Measurements from ENCODE around the gene TNF. TPM values are rescaled to one million over a fixed set of nuclear protein-coding genes. Genes with fewer than 3 reads are reported as not detected.

Gene TNF
- total RNA-seq, 1 donor from 2014 or later, result 0.60 TPM

DNA sequence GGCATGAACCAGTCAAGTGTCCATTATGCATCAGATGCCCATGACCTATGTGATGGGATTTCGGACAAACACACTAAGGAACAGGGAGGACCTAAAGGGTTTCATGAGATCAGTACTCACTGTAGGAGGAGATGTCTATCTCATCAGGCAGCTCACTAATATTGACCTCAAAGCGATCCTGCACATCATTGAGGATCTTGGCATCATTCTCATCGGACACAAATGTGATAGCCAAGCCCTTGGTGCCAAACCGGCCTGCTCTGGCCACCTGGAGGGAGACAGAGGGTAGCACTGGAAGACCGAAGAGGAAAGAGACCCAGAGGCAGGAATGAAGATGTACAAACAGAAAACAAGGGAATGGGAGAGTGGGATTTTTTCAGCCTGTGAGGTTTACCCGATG is 44.7 kb upstream of the TNF start:
- H3K4me3 Mint-ChIP-seq, result no peak overlapping the region
- no peaks in the 10 kb centered on the region for H3K4me1 Mint-ChIP-seq
- H3K27me3 Mint-ChIP-seq (ENCODE audit: low read depth), result no peaks in the 10 kb centered on the region
- no peak overlapping the region for H3K27ac Mint-ChIP-seq
- no peaks in the 10 kb centered on the region for H3K9me3 Mint-ChIP-seq
- TF ChIP-seq, protein P1, sequence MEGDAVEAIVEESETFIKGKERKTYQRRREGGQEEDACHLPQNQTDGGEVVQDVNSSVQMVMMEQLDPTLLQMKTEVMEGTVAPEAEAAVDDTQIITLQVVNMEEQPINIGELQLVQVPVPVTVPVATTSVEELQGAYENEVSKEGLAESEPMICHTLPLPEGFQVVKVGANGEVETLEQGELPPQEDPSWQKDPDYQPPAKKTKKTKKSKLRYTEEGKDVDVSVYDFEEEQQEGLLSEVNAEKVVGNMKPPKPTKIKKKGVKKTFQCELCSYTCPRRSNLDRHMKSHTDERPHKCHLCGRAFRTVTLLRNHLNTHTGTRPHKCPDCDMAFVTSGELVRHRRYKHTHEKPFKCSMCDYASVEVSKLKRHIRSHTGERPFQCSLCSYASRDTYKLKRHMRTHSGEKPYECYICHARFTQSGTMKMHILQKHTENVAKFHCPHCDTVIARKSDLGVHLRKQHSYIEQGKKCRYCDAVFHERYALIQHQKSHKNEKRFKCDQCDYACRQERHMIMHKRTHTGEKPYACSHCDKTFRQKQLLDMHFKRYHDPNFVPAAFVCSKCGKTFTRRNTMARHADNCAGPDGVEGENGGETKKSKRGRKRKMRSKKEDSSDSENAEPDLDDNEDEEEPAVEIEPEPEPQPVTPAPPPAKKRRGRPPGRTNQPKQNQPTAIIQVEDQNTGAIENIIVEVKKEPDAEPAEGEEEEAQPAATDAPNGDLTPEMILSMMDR (IDR thresholded peaks at IDR 0.05; ENCODE audit: unreplicated experiment), result no peak
- H3K36me3 Mint-ChIP-seq, result peaks cover 37% of the 10 kb centered on the region
- DNase-seq (ENCODE audit: low spot score in 2 of 2, unreplicated experiment in 2 of 2), result no peak

DNA sequence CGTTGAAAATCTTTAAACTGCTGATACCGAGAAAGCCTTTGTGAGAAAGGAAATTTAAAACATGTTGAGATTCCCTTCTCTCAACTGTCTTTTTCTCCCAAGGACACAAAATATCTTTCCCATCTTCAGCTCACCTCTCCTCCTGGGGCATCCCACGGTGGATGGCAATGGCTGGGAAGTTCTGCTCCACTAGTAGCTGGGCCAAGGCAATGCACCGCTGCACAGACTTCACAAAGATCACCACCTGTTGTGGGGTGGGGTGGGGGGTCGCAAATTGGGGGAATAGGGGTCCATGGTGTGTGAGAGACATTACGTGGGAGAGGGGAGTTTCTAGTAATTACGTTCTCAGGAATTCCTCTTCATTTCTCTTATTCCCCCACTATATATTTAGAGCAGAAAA is 44.2 kb upstream of the TNF start:
- Mint-ChIP-seq H3K27me3 (ENCODE audit: low read depth) (no peaks in the 10 kb centered on the region), H3K4me3 (no peak overlapping the region), H3K27ac (no peak overlapping the region), H3K4me1 (no peaks in the 10 kb centered on the region), H3K9me3 (no peaks in the 10 kb centered on the region), H3K36me3 (peaks cover 43% of the 10 kb centered on the region)
- TF ChIP-seq, protein P1 (IDR thresholded peaks at IDR 0.05; ENCODE audit: unreplicated experiment), result no peak
- DNase-seq (ENCODE audit: low spot score in 2 of 2, unreplicated experiment in 2 of 2), result no peak

DNA sequence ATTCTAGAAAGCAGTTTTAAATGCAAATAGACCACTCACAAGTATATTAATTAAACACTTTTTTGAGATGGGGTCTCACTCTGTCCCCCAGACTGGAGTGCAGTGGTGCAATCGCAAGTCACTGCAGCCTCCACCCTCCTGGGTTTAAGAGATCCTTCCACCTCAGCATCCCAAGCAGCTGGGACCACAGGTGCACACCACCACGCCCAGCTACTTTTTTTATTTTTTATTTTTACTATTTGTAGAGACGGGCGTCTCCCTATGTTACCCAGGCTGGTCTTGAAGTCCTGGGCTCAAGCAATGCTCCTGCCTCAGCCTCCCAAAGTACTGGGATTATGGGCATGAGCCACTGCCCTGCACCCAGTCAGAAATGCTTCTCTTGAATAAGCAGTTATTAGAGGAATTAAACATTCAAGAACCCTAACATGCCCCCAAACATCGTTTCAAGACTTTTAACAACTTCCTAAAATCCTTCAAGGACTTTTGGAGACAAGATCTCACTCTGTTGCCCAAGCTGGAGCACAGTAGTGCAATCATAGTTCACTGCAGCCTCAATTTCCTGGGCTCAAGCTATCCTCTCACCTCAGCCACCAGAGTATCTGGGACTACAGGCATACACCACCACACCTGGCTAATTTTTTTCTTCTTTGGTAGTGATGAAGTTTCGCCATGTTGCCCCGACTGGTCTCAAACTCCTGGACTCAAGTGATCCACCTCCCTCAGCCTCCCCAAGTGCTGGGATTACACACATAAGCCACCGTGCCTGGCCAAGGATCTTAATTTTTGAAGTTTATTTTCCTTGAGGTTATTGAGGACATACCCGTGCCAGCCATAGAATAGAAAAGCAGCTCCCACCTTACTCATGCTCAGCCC is 43.4 kb upstream of the TNF start:
- H3K4me1 Mint-ChIP-seq, result peaks cover 2% of the 10 kb centered on the region
- H3K27me3 Mint-ChIP-seq (ENCODE audit: low read depth), result no peaks in the 10 kb centered on the region
- no peaks in the 10 kb centered on the region for H3K9me3 Mint-ChIP-seq
- peaks cover 48% of the 10 kb centered on the region for H3K36me3 Mint-ChIP-seq
- H3K27ac Mint-ChIP-seq, result no peak overlapping the region
- H3K4me3 Mint-ChIP-seq, result no peak overlapping the region
- no peak for DNase-seq (ENCODE audit: low spot score in 2 of 2, unreplicated experiment in 2 of 2)
- TF ChIP-seq, protein P1 (IDR thresholded peaks at IDR 0.05; ENCODE audit: unreplicated experiment), result no peak

DNA sequence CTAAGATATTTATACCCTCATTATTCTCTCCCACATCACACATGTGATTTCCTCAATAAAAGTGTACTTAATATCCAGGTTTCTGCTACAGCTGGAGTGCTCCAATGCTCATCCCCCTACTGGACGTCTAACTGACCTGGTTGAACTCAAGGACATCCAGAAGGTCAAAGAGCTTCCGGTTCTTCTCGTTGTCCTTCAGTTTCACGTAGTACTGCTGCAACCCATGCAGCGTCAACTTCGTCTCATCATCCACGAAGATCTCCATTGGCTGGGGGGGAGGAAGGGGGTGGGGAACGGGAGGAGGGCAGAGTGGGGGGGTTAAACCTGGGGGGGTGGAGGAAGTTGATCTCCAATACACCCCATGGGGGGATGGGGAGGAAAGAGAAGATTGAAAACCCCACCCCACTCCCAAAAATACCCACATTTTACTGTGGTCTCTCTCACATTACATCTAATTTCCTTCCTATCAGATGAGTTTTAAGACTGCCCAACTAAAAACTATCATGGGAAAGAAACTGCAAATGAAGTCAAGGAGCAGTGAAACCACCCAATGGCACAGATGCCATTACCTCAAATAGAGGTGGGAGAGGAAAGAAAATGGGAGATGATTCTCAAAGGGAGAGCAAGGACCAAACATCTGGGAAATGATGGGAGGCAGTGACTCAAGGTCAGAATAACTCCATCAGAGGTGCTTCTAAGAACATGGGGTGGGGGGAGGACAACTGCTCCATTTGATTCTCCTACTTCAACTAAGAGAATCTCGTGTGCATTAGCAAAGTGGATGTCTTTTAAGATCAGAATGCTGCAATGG is 42.5 kb upstream of the TNF start:
- no peaks in the 10 kb centered on the region for H3K9me3 Mint-ChIP-seq
- peaks cover 51% of the 10 kb centered on the region for H3K36me3 Mint-ChIP-seq
- no peak overlapping the region for H3K4me3 Mint-ChIP-seq

DNA sequence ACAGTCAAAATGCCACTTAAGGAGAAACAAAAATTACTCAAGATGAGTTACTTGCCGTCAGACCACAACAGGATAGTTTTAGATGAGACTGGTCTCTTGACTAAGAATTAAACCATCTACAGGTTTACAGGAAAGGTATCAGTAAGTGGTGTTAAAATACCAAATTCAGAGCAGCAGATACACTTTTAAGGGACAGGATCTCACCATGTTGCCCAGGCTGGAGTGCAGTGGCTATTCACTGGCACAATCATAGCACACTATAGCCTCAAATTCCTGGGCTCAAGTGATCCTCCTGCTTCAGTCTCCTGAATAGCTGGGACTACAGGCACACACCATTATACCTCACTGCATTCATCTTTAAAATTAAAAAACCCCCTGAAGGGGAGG is 41.9 kb upstream of the TNF start:
- TF ChIP-seq, protein P1 (IDR thresholded peaks at IDR 0.05; ENCODE audit: unreplicated experiment), result no peak
- Mint-ChIP-seq H3K36me3 (peaks cover 52% of the 10 kb centered on the region), H3K4me1 (peaks cover 6% of the 10 kb centered on the region), H3K27ac (no peak overlapping the region), H3K27me3 (ENCODE audit: low read depth) (no peaks in the 10 kb centered on the region), H3K4me3 (no peak overlapping the region), H3K9me3 (no peaks in the 10 kb centered on the region)
- no peak for DNase-seq (ENCODE audit: low spot score in 2 of 2, unreplicated experiment in 2 of 2)

More for the DNA sequence above, 42.5 kb upstream of the TNF start:
- no peaks in the 10 kb centered on the region for H3K27me3 Mint-ChIP-seq (ENCODE audit: low read depth)
- no peak for DNase-seq (ENCODE audit: low spot score in 2 of 2, unreplicated experiment in 2 of 2)
- TF ChIP-seq, protein P1 (IDR thresholded peaks at IDR 0.05; ENCODE audit: unreplicated experiment), result no peak
- peaks cover 2% of the 10 kb centered on the region for H3K4me1 Mint-ChIP-seq
- H3K27ac Mint-ChIP-seq, result no peak overlapping the region

All from mesothelial cell of epicardium (in vitro differentiated cells).